H1 (cell line): ENCODE measurements around the gene JAG1.

Experiments used
- POLR2A ChIP-seq, 2 experiments: IDR thresholded peaks; 1 replicate in 1 of 2; 2 replicates in 1 of 2; pipeline ENCODE4 v1.6.1; 2011; ENCODE audit warnings: low read depth in 2 of 2, low read length in 2 of 2, mild to moderate bottlenecking in 2 of 2; ENCODE audit errors: control extremely low read depth in 1 of 2
- POLR2AphosphoS5 ChIP-seq: IDR thresholded peaks from 2 replicates; pipeline ENCODE4 v1.6.1; 2011; ENCODE audit warnings: low read depth, low read length
- RAD21 ChIP-seq, 2 experiments: IDR thresholded peaks in 1 of 2; conservative IDR thresholded peaks in 1 of 2; 2 replicates each; pipeline ENCODE4 v1.6.1; 2011; ENCODE audit warnings: low read depth in 2 of 2, low read length in 2 of 2, improper control_type of control experiment in 1 of 2, inconsistent platforms in 1 of 2, mild to moderate bottlenecking in 1 of 2, moderate library complexity in 1 of 2

DNA sequence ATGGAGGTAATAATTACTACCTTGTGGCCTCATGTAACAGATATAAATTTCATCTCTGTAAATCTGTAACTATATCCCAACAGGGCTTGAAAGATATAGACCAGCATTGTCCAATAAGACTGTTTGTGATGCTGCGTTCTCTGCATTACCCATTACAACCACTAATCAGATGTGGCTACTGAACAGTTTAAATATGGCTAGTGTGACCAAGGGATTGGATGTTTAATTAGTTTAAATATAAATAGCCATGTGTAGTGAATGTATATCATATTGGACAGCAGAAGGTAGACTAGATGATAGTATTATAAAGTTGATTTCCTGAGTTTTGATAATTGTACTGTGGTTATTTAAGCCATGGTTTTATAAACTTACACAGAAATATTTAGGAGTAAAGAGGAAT lies 27.8 kb upstream of the JAG1 start:
- no peak for TF ChIP-seq POLR2A (IDR thresholded peaks at IDR 0.05; ENCODE audit: control extremely low read depth in 1 of 2, low read depth in 2 of 2, low read length in 2 of 2)
- no peak for TF ChIP-seq RAD21 (IDR thresholded peaks at IDR 0.05 in 1 of 2, conservative IDR thresholded peaks at IDR 0.05 in 1 of 2; ENCODE audit: low read depth in 2 of 2, low read length in 2 of 2)
- no peak for TF ChIP-seq POLR2AphosphoS5
